Chondrocyte (in vitro differentiated cells): ENCODE results near the gene MEPCE. TPM values are rescaled to one million over a fixed set of nuclear protein-coding genes. Genes with fewer than 3 reads are reported as not detected.
A peak's percentile ranks its signal among the peaks of the same experiment; 100 is the strongest.
"Not testable (repeated sequence)": the region's sequence is repeated elsewhere in the genome, so short reads cannot be mapped to it uniquely, and the experiment has no call there.

Experiments
- DNase-seq: peaks from one replicate; pipeline ENCODE4 v3.0.0; 2021; ENCODE audit warnings: mixed read lengths, low spot score
- H3K27ac Mint-ChIP-seq: one replicate; pipeline ENCODE4 v1.8.0; 2021; ENCODE audit warnings: mild to moderate bottlenecking, moderate library complexity, mixed read lengths; ENCODE audit not compliant: unreplicated experiment
- H3K27me3 Mint-ChIP-seq: 2 replicates; pipeline ENCODE4 v1.8.0; 2021; ENCODE audit warnings: low read depth, mixed read lengths
- H3K36me3 Mint-ChIP-seq: 2 replicates; pipeline ENCODE4 v1.8.0; 2021; ENCODE audit warnings: low read depth, mixed read lengths
- H3K4me1 Mint-ChIP-seq: 2 replicates; pipeline ENCODE4 v1.8.0; 2021; ENCODE audit warnings: low read depth, mild to moderate bottlenecking, mixed read lengths
- H3K4me3 Mint-ChIP-seq: one replicate; pipeline ENCODE4 v1.8.0; 2021; ENCODE audit warnings: mild to moderate bottlenecking, moderate library complexity, mixed read lengths; ENCODE audit not compliant: unreplicated experiment
- H3K9me3 Mint-ChIP-seq: 2 replicates; pipeline ENCODE4 v1.8.0; 2021; ENCODE audit warnings: low read depth, mixed read lengths
- total RNA-seq: library from RNA; stranded (reverse); gene quantifications from 3 replicates; pipeline ENCODE4 v1.2.1, GENCODE V29; 2021
- TF ChIP-seq, protein P1 (sequence below): fragments of 200-600 bp; sonication (generic); IDR thresholded peaks from 2 replicates; pipeline ENCODE4 v1.5.0; 2021; ENCODE audit warnings: antibody characterized with exemption, mild to moderate bottlenecking, moderate library complexity

MEPCE gene
- total RNA-seq, 1 donor from 2014 or later, result 30.9 TPM

- H3K27me3 Mint-ChIP-seq, result no peaks in the 10 kb centered on the region
These were observed 6.0 kb downstream of the MEPCE start for GRCh38 chr7:100435401-100436304.

DNA sequence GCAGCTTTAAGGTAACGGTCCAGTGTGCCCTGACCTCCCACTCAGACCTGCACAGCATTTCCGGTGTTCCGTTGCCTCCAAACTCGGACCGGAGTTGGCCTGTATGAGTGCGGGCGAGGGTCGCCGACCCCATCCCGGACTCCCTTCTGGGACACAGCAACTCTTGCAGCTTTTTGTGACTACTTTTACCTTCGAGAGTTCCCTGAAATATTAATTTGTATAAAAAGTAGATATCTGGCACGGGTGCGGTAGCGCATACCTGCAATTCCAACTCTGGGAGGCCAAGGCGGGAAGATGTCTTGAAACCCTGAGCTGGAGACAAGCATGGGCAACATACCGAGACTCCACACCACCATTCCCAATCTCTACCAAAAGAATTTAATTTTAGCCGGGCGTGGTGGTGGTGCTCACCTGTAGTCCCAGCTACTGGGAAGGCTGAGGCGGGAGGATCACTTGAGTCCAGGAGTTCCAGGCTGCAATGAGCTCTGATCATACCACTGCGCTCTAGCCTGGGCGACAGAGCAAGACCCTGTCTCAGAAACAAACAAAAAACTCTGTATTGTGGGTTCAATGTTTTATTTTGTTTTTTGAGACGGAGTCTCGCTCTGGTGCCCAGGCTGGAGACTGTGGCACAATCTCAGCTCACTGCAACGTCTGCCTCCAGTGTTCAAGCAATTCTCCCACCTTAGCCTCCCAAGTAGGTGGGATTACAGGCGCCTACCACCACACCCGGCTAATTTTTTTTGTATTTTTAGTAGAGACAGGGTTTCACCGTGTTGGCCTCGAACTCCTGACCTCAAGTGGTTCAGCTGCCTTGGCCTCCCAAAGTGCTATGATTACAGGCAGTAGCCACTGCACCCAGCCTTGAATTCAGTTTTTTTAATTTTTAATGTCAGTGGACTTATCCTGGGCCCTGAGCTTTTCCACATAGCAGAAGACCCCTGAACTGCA, 7.8 kb downstream of the MEPCE start:
- Mint-ChIP-seq H3K4me3 (no peak overlapping the region), H3K9me3 (no peaks in the 10 kb centered on the region), H3K36me3 (peaks cover 7% of the 10 kb centered on the region), H3K27ac (no peak overlapping the region), H3K27me3 (no peaks in the 10 kb centered on the region), H3K4me1 (peaks cover 24% of the 10 kb centered on the region)
- DNase-seq, result peak; percentile 69
- TF ChIP-seq, protein P1, sequence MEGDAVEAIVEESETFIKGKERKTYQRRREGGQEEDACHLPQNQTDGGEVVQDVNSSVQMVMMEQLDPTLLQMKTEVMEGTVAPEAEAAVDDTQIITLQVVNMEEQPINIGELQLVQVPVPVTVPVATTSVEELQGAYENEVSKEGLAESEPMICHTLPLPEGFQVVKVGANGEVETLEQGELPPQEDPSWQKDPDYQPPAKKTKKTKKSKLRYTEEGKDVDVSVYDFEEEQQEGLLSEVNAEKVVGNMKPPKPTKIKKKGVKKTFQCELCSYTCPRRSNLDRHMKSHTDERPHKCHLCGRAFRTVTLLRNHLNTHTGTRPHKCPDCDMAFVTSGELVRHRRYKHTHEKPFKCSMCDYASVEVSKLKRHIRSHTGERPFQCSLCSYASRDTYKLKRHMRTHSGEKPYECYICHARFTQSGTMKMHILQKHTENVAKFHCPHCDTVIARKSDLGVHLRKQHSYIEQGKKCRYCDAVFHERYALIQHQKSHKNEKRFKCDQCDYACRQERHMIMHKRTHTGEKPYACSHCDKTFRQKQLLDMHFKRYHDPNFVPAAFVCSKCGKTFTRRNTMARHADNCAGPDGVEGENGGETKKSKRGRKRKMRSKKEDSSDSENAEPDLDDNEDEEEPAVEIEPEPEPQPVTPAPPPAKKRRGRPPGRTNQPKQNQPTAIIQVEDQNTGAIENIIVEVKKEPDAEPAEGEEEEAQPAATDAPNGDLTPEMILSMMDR, result no peak

More at GRCh38 chr7:100435401-100436304, 6.0 kb downstream of the MEPCE start:
- Mint-ChIP-seq H3K9me3 (no peaks in the 10 kb centered on the region), H3K27ac (peak overlapping the region; percentile 88), H3K4me3 (peak overlapping the region; percentile 88), H3K4me1 (peaks cover 38% of the 10 kb centered on the region), H3K36me3 (peaks cover 8% of the 10 kb centered on the region)
- TF ChIP-seq, protein P1, result no peak
- DNase-seq, result peak; percentile 83

GRCh38 chr7:100438172-100438571, 8.5 kb downstream of the MEPCE start:
- TF ChIP-seq, protein P1, result no peak
- H3K9me3 Mint-ChIP-seq, result no peaks in the 10 kb centered on the region
- H3K4me3 Mint-ChIP-seq, result no peak overlapping the region
- no peaks in the 10 kb centered on the region for H3K27me3 Mint-ChIP-seq
- no peak overlapping the region for H3K27ac Mint-ChIP-seq
- H3K36me3 Mint-ChIP-seq, result peaks cover 7% of the 10 kb centered on the region
- no peak for DNase-seq
- H3K4me1 Mint-ChIP-seq, result peaks cover 19% of the 10 kb centered on the region

DNA sequence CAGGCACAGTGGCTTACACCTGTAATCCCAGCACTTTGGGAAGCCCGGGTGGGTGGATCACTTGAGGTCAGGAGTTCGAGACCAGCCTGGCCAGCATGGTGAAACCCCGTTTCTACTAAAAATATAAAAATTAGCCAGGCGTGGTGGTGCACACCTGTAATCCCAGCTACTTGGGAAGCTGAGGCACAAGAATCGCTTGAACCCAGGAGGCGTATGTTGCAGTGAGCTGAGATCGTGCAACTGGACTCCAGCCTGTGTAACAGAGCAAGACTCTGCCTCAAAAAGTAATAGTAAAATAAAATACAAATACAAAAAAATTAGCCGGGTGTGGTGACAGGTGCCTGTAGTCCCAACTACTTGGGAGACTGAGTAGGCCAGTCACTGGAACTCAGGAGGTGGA, 9.1 kb downstream of the MEPCE start:
- not testable (repeated sequence) for H3K4me3 Mint-ChIP-seq, H3K27ac Mint-ChIP-seq, H3K9me3 Mint-ChIP-seq, H3K27me3 Mint-ChIP-seq, H3K36me3 Mint-ChIP-seq
- DNase-seq, result peak; percentile 3
- peaks cover 16% of the 10 kb centered on the region for H3K4me1 Mint-ChIP-seq

GRCh38 chr7:100439244-100439643, 9.6 kb downstream of the MEPCE start:
- not testable (repeated sequence) for H3K27me3 Mint-ChIP-seq, H3K4me3 Mint-ChIP-seq, H3K9me3 Mint-ChIP-seq, H3K36me3 Mint-ChIP-seq
- peak; percentile 11 for DNase-seq
- Mint-ChIP-seq H3K27ac (peak overlapping the region; percentile 73), H3K4me1 (peaks cover 12% of the 10 kb centered on the region)
